ENCODE data around the gene TRRAP. TPM values are rescaled to one million over a fixed set of nuclear protein-coding genes. Genes with fewer than 3 reads are reported as not detected.
A peak's percentile ranks its signal among the peaks of the same experiment; 100 is the strongest.
"Not testable (repeated sequence)": the region's sequence is repeated elsewhere in the genome, so short reads cannot be mapped to it uniquely, and the experiment has no call there.

The TRRAP gene
- total RNA-seq: 38.8 TPM

DNA sequence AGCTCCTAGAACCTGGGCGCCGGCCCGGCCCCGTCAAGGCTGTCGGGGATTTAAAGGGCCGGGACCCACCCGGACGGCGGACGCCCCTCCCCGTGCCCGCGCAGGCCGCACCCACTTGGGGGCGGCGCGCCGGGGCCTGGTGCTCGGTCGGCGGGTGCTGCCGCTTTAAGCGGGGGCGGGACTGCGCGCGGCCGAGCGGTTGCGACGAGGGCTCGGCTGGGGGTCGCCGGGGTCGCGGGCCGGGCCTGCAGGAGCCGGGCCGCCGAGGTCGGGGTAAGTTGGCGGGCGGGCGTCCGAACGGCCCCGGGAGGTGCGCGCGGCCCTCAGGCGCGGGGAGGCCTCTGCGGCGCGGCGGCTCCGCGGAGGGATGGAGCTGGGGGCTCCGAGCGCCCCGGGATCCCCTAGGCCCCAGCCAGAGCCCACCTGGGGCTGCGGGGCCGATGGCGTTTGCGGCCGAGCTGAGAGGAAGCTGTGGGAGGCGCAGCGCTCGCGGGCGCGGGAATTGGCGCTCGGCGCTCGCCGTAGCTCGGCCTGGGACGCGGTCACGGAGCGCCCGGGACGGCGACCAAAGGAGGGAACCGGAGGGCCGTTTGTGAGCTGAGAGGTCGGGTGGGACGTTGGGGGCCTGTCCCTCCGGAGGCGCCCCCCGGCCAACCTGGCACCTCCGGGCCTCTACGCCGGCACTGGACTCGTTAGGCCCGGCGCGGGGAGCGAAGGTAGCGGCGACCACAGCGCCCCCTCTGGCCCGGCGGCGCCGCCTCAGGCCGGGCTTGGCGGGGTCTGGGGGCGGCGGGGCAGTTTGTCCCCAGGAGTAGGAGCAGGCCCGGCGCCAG is at the start of gene TRRAP:
Gene TRRAP, plus strand, starts transcription at position 168 of the 833 bp plus-strand sequence. CDS start 2,619 bp downstream, outside the sequence.
- peak; percentile 71 to 78 (median 76) for DNase-seq (ENCODE audit: low read depth in 2 of 3, low spot score in 2 of 3)

GRCh38 chr7:98830972-98831548 is 47.3 kb upstream of the TRRAP start:
- no peak for DNase-seq (ENCODE audit: low read depth in 2 of 3, low spot score in 2 of 3)

DNA sequence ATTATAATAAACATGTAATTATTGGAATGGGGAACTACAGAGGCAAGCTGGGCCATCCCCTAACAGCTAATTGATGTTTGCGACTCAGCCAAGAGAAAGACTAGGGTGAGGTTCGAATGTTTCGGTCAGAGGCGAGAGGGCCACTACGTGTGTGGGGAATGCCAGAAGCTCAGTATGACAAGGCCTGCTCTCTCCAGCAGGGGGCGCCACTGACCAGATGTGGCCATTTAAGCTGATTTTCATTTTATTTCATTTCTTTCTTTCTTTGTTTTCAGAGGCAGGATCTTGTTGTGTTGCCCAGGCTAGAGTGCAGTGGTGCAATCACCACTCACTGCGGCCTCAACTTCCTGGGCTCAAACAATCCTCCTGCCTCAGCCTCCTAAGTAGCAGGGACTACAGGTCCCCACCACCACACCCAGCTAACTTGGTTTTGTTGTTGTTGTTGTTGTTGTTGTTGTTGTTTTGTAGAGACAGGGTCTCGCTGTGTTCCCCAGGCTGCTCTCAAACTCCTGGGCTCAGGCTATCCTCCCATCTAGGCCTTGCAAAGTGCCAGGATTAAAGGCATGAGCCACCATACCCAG is 46.6 kb upstream of the TRRAP start:
- peak in 2 of 3 donors; percentile 14 to 39 for DNase-seq (ENCODE audit: low read depth in 2 of 3, low spot score in 2 of 3)

DNA sequence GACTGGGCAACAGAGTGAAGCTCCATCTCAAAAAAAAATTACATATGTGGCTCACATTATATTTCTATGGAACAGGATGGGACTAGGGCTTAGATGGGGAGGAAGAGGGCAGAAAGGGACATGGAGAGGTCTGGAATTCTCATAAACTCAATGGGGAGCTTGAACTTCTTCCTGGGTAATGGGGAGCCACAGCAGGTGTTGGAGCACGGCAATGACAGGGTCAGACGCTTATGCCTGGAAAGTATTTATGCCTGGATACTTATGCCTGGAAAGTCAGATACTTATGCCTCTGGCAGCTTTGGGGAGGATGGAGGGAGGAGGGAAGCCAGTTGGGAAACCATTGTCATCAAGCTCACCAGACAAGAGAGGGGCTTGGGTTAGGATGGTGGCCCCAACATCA is 45.3 kb upstream of the TRRAP start:
- no peak for DNase-seq (ENCODE audit: low read depth in 2 of 3, low spot score in 2 of 3)

GRCh38 chr7:98834949-98835348 is 43.4 kb upstream of the TRRAP start:
- DNase-seq (ENCODE audit: low read depth in 2 of 3, low spot score in 2 of 3): no peak

DNA sequence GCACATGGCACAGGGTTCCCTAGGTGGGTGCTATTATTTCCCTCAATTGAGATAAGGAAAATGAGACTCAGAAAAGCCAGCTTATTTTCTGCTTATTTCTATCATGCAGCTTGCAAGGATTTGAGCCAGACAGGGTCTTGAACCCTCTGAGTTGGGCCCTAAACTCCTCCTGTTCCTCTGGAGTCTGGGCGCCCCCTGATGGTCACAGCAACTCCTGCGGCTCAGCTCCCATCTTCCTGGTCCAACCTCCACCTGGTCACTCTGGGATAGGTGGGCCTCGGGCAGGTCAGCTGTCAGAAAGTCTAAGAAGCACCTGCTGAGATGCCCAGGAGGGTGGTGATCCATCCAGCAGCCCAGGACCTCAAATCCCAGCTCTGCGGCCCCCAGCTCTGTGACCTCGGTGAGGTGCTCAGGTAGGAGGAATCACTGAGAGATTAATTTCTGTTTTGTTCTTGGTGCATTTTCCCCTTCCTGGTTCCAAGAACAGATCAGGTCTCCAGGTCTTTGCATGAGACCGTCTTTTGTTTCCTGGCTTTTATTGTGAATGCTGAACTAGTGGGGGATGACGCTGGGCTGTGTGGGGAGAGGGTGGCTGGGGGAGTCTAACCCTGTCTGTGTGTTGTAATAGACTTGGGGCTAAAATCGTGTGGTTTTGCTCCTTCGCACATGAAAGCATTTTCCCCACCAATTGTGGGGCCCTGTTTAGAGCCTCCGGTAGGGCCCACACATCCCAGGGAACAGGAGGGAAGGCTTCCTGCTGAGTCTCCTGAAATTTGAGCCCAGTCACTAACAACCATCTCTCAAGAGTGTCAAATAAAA is 41.3 kb upstream of the TRRAP start:
- DNase-seq (ENCODE audit: low read depth in 2 of 3, low spot score in 2 of 3): peak in 2 of 3 donors; percentile 32 to 52

DNA sequence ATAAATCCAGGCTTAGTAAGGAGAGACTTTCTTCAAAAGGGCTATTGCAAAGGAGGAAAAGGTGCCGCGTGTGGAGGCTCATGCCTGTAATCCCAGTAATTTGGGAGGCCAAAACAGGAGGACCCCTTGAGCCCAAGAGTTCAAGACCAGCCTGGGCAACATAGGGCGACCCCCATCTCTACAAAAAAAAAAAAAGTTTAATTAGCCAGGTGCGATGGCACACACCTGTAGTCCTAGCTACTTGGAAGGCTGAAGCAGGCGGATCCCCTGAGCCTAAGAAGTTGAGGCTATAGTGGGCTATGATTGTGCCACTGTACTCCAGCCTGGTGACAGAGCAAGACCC is 40.7 kb upstream of the TRRAP start:
- DNase-seq (ENCODE audit: low read depth in 2 of 3, low spot score in 2 of 3): no peak

- no peak for DNase-seq (ENCODE audit: low read depth in 2 of 3, low spot score in 2 of 3)
Measured at GRCh38 chr7:98840096-98840495, 38.2 kb upstream of the TRRAP start.

DNA sequence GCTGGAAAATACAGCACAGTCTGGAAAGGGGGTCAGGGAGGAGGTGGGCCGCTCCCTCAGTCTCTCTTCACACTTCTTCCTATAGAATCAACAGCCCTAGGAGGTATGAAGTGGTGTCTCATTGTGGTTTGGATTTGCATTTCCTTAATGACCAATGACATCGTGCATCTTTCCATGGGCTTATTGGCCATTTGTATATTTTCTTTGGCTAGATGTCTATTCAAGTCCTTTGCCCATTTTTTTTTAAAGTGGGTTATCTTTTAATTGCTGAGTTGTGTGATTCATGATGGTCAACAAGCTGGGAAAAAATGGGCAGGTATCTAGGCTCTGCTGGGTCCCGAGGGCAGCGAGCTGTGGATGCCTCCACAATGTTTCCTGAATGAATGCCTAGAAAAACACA is 37.6 kb upstream of the TRRAP start:
- no peak for DNase-seq (ENCODE audit: low read depth in 2 of 3, low spot score in 2 of 3)

- peak; percentile 46 to 67 (median 46) for DNase-seq (ENCODE audit: low read depth in 2 of 3, low spot score in 2 of 3)
Measured at GRCh38 chr7:98841179-98841997, 36.9 kb upstream of the TRRAP start.

DNA sequence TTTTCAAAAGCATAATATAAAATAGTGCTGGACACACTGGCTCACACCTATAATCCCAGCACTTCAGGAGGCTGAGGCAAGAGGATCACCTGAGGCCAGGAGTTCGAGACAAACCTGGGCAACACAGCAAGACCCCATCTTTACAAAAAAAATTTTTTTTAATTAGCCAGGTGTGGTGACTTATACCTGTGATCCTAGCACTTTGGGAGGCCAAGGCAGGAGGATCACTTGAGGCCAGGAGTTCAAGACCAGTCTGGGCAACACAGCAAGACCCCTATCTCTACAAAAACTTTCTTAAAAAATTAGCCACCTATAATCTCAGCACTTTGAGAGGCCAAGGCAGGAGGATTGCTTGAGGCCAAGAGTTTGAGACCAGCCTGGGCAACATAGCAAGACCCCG is 35.8 kb upstream of the TRRAP start:
- not testable (repeated sequence) for DNase-seq (ENCODE audit: low read depth in 2 of 3, low spot score in 2 of 3)

- DNase-seq (ENCODE audit: low read depth in 2 of 3, low spot score in 2 of 3): no peak
Measured at GRCh38 chr7:98848918-98849317, 29.4 kb upstream of the TRRAP start.

DNA sequence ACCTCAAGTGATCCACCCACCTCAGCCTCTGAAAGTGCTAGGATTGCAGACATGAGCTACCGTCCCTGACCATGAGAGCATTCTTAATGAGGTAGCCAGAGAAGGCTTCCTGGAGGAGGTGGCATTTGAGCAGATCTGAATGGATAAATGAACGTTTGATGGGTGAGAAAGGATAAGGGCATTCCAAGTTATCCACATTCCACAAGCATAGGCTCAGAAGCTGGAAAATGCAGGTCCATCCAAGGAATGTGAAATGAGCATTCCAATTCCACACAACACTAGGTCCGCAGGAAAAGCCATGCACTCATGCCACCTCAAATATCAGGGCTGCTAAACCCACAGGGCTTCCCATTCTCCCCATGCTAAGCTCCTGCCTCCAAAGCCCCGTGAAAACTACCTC is 25.5 kb upstream of the TRRAP start:
- DNase-seq (ENCODE audit: low read depth in 2 of 3, low spot score in 2 of 3): no peak

- no peak for DNase-seq (ENCODE audit: low read depth in 2 of 3, low spot score in 2 of 3)
Measured at GRCh38 chr7:98855610-98856422, 22.5 kb upstream of the TRRAP start.

DNA sequence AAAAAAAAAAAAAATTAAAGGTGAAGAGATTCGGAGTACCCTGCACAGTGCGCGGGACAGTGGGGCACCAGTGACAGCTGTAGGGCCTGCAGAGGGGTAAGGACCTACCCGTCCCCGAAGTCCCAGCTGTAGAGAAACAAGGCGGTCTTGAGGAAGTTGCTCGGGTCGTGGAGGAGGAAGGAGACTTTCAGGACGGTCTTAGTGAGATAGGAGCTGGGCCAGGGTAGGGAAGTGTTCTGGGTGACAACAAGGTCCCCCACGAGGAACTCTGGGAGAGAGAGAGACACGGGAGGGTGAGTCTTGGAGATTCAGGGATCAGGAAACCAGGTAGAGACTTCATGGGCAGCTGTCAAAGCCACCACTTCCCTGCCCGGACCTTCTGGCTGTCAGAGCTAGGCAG is 18.3 kb upstream of the TRRAP start:
- no peak for DNase-seq (ENCODE audit: low read depth in 2 of 3, low spot score in 2 of 3)

- no peak for DNase-seq (ENCODE audit: low read depth in 2 of 3, low spot score in 2 of 3)
Measured at GRCh38 chr7:98862203-98862602, 16.1 kb upstream of the TRRAP start.

- DNase-seq (ENCODE audit: low read depth in 2 of 3, low spot score in 2 of 3): no peak
Measured at GRCh38 chr7:98862716-98863420, 15.5 kb upstream of the TRRAP start.

- DNase-seq (ENCODE audit: low read depth in 2 of 3, low spot score in 2 of 3): no peak
Measured at GRCh38 chr7:98863601-98864000, 14.7 kb upstream of the TRRAP start.
